ENCODE measurements around the gene LCT. TPM values are rescaled to one million over a fixed set of nuclear protein-coding genes. Genes with fewer than 3 reads are reported as not detected.

Gene LCT
- total and polyA plus RNA-seq, 2 of the 4 experiments (the other 2 are of a cell fraction) = under 0.01 TPM; not detected in 1

- Histone ChIP-seq H2BK120ac (ENCODE audit: low read depth, low read length) (no peak overlapping the region), H2AFZ (replicated peaks; ENCODE audit: low read length, poor library complexity) (no peak overlapping the region), H3K27me3 (ENCODE audit: control insufficient read depth, insufficient read depth, low read length) (no peaks in the 10 kb centered on the region), H3K4me2 (ENCODE audit: low read depth, low read length) (no peak overlapping the region), H2BK15ac (ENCODE audit: low read depth, low read length) (no peak overlapping the region), H4K8ac (ENCODE audit: low read depth in 2 of 2, low read length in 2 of 2) (no peak overlapping the region), H4K91ac (ENCODE audit: insufficient read depth, low read depth, low read length) (no peak overlapping the region), H3K36me3 (ENCODE audit: control insufficient read depth, insufficient read depth, low read length) (peaks cover 14% of the 10 kb centered on the region), H3K4ac (ENCODE audit: low read depth, low read length) (no peak overlapping the region), H2AK5ac (ENCODE audit: low read depth, low read length) (no peak overlapping the region), H3K4me3 (ENCODE audit: insufficient read depth, low read depth, low read length) (no peak overlapping the region), H3K9me3 (ENCODE audit: control insufficient read depth, insufficient read depth, low read length) (no peaks in the 10 kb centered on the region), H3K18ac (ENCODE audit: low read depth, low read length) (no peak overlapping the region), H2BK20ac (ENCODE audit: low read depth, low read length) (no peak overlapping the region), H3K23ac (ENCODE audit: low read depth, low read length) (no peak overlapping the region), H3K4me1 (ENCODE audit: control insufficient read depth, insufficient read depth, low read length) (no peaks in the 10 kb centered on the region; the same call in 1 of the 2 replicates), H3K9me1 (ENCODE audit: insufficient read depth, low read length) (no peaks in the 10 kb centered on the region; the same call in 1 of the 2 replicates), H3K9ac (ENCODE audit: low read depth, low read length) (no peak overlapping the region), H2BK5ac (ENCODE audit: low read depth, low read length, poor library complexity, severe bottlenecking) (no peak overlapping the region), H3K56ac (ENCODE audit: extremely low read depth, insufficient read depth, low read length) (no peak overlapping the region), H3K27ac (ENCODE audit: insufficient read depth, low read length) (no peak overlapping the region), H3K14ac (replicated peaks; ENCODE audit: low read depth, low read length) (no peak overlapping the region), H4K5ac (ENCODE audit: low read depth, low read length) (no peak overlapping the region), H3K79me1 (ENCODE audit: low read depth in 1 of 2, low read length in 2 of 2) (no peaks in the 10 kb centered on the region), H4K20me1 (ENCODE audit: insufficient read depth, low read length) (no peaks in the 10 kb centered on the region), H2AK9ac (replicated peaks; ENCODE audit: low read depth, low read length, poor library complexity) (no peak overlapping the region)
- CTCF ChIA-PET = interaction anchor here (0.6 kb wide), 1 partner anchor 261 kb away, joined by 8 read pairs; no protein-coding TSS in a partner anchor
- TF ChIP-seq MAFK (IDR thresholded peaks at IDR 0.05; ENCODE audit: low read depth, low read length) (no peak), MAZ (IDR thresholded peaks at IDR 0.05; ENCODE audit: borderline replicate concordance, low read depth, low read length) (no peak), MXI1 (IDR thresholded peaks at IDR 0.05; ENCODE audit: borderline replicate concordance, low read depth, low read length) (no peak), ELK1 (IDR thresholded peaks at IDR 0.05; ENCODE audit: borderline replicate concordance, low read depth, low read length) (no peak), POLR2A (IDR thresholded peaks at IDR 0.05; ENCODE audit: low read depth, low read length) (no peak), BHLHE40 (IDR thresholded peaks at IDR 0.05; ENCODE audit: low read depth, low read length) (no peak), RCOR1 (IDR thresholded peaks at IDR 0.05; ENCODE audit: insufficient replicate concordance, low read length) (no peak), CHD1 (IDR thresholded peaks at IDR 0.05; ENCODE audit: low read depth, low read length) (no peak), CEBPB (IDR thresholded peaks at IDR 0.05; ENCODE audit: low read depth, low read length) (no peak), FOS (IDR thresholded peaks at IDR 0.05; ENCODE audit: low read depth, low read length) (no peak), RFX5 (IDR thresholded peaks at IDR 0.05; ENCODE audit: low read depth, low read length) (no peak)
- intact Hi-C loops (cut with micrococcal nuclease) (no loop called here), in situ Hi-C loops (cut with MboI; ENCODE audit: low sequenced_read_pairs) (no loop called here), dilution Hi-C loops (cut with HindIII; ENCODE audit: low sequenced_read_pairs, unreplicated experiment) (no loop called here)
- ATAC-seq (ENCODE audit: low read depth) (no peak), DNase-seq (no peak)
- POLR2A ChIA-PET (ENCODE audit: unreplicated experiment) = no interaction called here
- no TSS peak for BruUV-seq (replicated peaks)
Observed at GRCh38 chr2:135853401-135853800, 16.4 kb upstream of the LCT start.

Data from IMR-90 (cell line).